Nephron (organoid): ENCODE data around the gene R3HDML.

Source experiments
- H3K27ac Mint-ChIP-seq, 3 experiments: 2 replicates each; pipeline ENCODE4 v1.8.0; 2020; ENCODE audit warnings: mixed read lengths in 3 of 3, mild to moderate bottlenecking in 2 of 3, moderate library complexity in 1 of 3
- H3K27me3 Mint-ChIP-seq: 2 replicates; pipeline ENCODE4 v1.8.0; 2021; ENCODE audit warnings: low read depth, mild to moderate bottlenecking, moderate library complexity, mixed read lengths
- H3K36me3 Mint-ChIP-seq: 2 replicates; pipeline ENCODE4 v1.8.0; 2020; ENCODE audit warnings: low read depth, mixed read lengths
- H3K4me1 Mint-ChIP-seq: 2 replicates; pipeline ENCODE4 v1.8.0; 2020; ENCODE audit warnings: mixed read lengths
- H3K4me3 Mint-ChIP-seq, 3 experiments: 2 replicates each; pipeline ENCODE4 v1.8.0; 2020; ENCODE audit warnings: mild to moderate bottlenecking in 3 of 3, mixed read lengths in 3 of 3, moderate library complexity in 2 of 3
- H3K9me3 Mint-ChIP-seq: 2 replicates; pipeline ENCODE4 v1.8.0; 2020; ENCODE audit warnings: mixed read lengths
- TF ChIP-seq, protein P1 (sequence below), 3 experiments: fragments of 200-600 bp; sonication (generic); IDR thresholded peaks; one replicate each; pipeline ENCODE4 v1.5.0; 2021; ENCODE audit warnings: antibody characterized with exemption in 3 of 3; ENCODE audit not compliant: unreplicated experiment in 3 of 3

R3HDML gene

DNA sequence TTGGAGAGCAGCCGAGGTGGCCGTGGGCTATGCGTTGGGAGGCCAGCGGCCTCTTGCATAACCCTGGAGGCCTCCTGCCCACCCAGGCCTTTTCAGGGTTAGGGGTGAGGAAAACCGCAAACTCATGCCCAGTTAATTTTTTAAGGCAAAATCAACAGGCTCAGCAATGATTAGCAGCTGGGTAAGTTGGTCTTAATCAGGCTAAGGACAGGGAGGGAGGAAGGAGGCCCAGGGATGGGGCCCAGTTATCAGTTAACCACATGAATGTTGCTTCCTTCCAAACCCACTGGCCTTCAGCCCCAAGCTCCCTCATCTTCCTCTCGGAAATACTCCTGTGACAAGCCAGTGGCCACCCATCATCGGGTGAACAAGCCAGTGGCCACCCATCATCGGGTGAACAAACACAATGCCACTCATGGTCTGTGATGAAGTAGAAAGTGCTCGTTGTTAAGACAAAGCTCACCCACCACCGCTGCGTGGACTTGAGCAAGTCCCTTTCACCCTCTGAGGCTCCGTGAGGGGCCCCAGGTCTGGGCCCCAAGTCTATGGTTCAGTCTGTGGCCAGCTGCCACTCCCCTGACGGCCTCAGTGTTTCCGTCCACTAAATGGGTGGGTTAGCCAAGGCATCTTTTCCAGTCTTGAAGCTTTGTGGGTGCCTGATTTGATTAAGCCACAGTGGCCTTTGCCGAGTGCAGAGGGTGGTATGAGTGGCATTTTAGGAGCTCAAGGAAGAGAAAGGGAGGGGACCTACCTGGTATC, 58.0 kb downstream of the R3HDML start:
- TF ChIP-seq, protein P1, sequence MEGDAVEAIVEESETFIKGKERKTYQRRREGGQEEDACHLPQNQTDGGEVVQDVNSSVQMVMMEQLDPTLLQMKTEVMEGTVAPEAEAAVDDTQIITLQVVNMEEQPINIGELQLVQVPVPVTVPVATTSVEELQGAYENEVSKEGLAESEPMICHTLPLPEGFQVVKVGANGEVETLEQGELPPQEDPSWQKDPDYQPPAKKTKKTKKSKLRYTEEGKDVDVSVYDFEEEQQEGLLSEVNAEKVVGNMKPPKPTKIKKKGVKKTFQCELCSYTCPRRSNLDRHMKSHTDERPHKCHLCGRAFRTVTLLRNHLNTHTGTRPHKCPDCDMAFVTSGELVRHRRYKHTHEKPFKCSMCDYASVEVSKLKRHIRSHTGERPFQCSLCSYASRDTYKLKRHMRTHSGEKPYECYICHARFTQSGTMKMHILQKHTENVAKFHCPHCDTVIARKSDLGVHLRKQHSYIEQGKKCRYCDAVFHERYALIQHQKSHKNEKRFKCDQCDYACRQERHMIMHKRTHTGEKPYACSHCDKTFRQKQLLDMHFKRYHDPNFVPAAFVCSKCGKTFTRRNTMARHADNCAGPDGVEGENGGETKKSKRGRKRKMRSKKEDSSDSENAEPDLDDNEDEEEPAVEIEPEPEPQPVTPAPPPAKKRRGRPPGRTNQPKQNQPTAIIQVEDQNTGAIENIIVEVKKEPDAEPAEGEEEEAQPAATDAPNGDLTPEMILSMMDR (IDR thresholded peaks at IDR 0.05; ENCODE audit: unreplicated experiment in 3 of 3), result no peak
- peak overlapping the region; percentile 63 to 84 (median 77) for H3K27ac Mint-ChIP-seq

DNA sequence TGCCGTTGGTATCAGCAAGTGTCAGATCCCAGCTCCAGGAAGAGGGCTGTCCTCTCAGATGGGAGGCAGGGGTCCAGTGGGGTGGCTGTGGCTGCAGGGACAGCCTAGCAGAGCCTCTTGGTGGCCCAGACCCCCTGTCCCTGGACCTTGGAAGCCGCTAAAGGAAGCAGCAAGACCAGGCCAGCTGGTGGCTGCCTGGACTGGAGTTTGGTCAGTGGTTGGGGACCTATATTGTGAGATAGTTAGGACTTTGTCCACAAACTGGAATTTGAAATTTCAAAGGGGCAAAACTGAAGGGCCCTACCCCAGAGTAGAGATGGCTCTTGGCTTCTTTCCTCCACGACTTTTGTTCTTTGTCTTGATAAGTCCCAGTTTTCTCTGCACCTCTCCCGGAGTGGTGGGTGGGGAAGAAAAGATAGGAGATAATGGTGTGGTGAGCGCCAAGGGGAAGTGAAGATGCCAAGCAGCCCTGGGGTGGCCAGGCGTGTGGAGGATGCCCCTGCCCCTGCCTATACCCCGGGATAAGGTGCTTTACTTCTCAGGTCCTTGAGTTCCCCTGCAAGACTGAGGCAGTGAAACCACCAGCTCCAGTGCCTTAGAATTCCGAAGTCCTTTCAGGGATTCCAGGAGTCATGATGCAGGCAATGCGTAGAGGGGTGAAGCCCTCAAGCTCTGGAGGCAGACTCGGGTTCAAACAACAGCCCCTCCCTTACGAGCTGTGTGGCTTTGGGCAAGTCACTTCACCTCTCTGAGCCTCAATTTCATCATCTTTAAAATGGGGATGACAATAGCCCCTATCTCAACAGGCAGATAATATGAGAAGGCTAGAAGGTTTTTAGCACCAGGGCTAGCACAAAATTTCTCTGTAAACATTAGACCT, 58.9 kb downstream of the R3HDML start:
- peaks cover 38% of the 10 kb centered on the region for H3K27me3 Mint-ChIP-seq
- no peaks in the 10 kb centered on the region for H3K9me3 Mint-ChIP-seq
- no peak overlapping the region for H3K27ac Mint-ChIP-seq
- no peak overlapping the region for H3K4me3 Mint-ChIP-seq
- H3K36me3 Mint-ChIP-seq, result no peaks in the 10 kb centered on the region
- TF ChIP-seq, protein P1 (IDR thresholded peaks at IDR 0.05; ENCODE audit: unreplicated experiment in 3 of 3), result no peak
- H3K4me1 Mint-ChIP-seq, result no peaks in the 10 kb centered on the region

More for the DNA sequence above, 58.0 kb downstream of the R3HDML start:
- Mint-ChIP-seq H3K4me1 (no peaks in the 10 kb centered on the region), H3K27me3 (peaks cover 46% of the 10 kb centered on the region), H3K36me3 (no peaks in the 10 kb centered on the region), H3K9me3 (no peaks in the 10 kb centered on the region), H3K4me3 (peak overlapping the region in 1 of 3 experiments; percentile 10)

DNA sequence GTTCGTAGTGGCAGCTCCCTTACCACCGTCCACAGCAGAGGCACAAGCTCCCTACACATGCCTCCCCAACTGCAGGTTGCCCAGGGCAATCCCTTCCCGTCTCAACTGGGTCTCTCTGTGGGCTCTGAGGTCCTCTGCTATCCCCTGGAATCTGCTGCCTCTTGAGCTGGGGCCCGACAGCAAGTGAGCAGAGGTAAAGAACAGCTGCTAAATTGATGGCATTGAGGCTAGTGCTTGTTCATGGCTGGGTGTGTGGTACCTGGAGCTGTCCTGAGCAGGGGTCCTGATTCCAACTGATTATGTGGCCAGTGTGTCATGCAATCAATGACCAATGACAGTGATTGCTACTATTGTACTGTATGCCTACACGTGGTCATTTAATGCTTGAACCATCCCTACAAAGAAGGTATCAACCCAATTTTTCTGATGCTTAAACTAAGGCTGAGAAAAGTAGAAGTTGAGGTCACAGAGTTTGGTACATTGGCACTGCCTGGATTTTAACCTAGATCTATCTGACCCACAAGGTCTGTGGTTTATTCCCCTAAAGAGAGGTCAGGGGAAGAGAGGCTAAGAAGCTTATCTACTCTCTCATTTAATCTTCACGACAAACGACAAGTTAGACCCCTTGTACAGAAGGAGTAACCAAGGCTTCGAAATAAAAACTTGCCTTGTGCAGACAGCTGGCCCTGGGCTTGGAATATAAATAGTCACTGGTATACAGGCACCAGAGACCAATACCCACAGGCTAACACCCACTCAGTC, 59.7 kb downstream of the R3HDML start:
- Mint-ChIP-seq H3K9me3 (no peaks in the 10 kb centered on the region), H3K27ac (no peak overlapping the region), H3K36me3 (no peaks in the 10 kb centered on the region), H3K27me3 (peaks cover 35% of the 10 kb centered on the region), H3K4me3 (no peak overlapping the region), H3K4me1 (no peaks in the 10 kb centered on the region)
- TF ChIP-seq, protein P1 (IDR thresholded peaks at IDR 0.05; ENCODE audit: unreplicated experiment in 3 of 3), result no peak

DNA sequence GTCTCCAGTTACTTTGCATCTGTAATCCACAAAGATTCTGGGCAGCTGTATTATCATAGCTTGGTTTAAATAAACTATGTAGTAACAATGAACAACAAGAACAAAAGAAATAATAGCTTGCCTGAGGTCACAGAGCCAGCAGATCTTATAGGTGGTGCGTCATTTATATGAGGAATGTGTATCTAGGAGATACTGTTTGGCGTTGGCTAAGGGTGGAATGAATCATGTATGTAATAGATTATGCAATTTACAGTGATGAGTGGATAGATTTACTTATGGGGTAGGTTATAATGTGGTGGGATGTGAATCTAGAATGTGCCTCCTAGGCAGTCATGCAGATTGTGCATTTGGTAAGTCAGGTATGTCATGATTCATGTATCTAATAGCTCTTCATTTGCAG, 61.5 kb downstream of the R3HDML start:
- Mint-ChIP-seq H3K4me1 (no peaks in the 10 kb centered on the region), H3K4me3 (no peak overlapping the region), H3K27me3 (peaks cover 33% of the 10 kb centered on the region), H3K36me3 (no peaks in the 10 kb centered on the region), H3K27ac (no peak overlapping the region), H3K9me3 (no peaks in the 10 kb centered on the region)
- TF ChIP-seq, protein P1 (IDR thresholded peaks at IDR 0.05; ENCODE audit: unreplicated experiment in 3 of 3), result no peak

DNA sequence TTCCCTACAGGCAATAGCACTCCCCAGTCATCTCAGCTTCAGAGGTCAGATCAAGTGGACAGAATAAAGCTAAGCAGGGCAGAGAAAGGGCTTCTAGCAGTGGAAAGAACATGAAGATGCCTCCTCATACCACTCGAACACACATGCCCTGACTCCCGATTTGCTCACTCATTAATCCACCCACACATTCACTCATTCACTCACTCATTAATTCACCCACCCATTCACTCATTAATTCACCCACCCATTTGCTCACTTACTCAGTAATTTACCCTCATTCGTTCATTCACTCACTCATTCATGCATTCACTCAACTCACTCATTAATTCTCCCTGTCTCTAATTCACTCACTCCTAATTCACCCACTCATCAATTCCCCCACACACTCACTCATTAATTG, 62.6 kb downstream of the R3HDML start:
- no peaks in the 10 kb centered on the region for H3K4me1 Mint-ChIP-seq
- H3K9me3 Mint-ChIP-seq, result no peaks in the 10 kb centered on the region
- H3K27me3 Mint-ChIP-seq, result peaks cover 32% of the 10 kb centered on the region
- no peak overlapping the region for H3K27ac Mint-ChIP-seq
- H3K36me3 Mint-ChIP-seq, result no peaks in the 10 kb centered on the region
- TF ChIP-seq, protein P1 (IDR thresholded peaks at IDR 0.05; ENCODE audit: unreplicated experiment in 3 of 3), result no peak
- H3K4me3 Mint-ChIP-seq, result no peak overlapping the region
